Osteocyte (in vitro differentiated cells): ENCODE results near the gene SLCO3A1. TPM values are rescaled to one million over a fixed set of nuclear protein-coding genes. Genes with fewer than 3 reads are reported as not detected.

Experiments used
- DNase-seq: peaks from one replicate; pipeline ENCODE4 v3.0.0; 2021; ENCODE audit warnings: mixed read lengths; ENCODE audit not compliant: unreplicated experiment; ENCODE audit errors: extremely low spot score
- H3K27ac Mint-ChIP-seq: one replicate; pipeline ENCODE4 v1.8.0; 2021; ENCODE audit warnings: mild to moderate bottlenecking, mixed read lengths; ENCODE audit not compliant: unreplicated experiment
- H3K27me3 Mint-ChIP-seq: one replicate; pipeline ENCODE4 v1.8.0; 2021; ENCODE audit warnings: mixed read lengths; ENCODE audit not compliant: unreplicated experiment
- H3K36me3 Mint-ChIP-seq: one replicate; pipeline ENCODE4 v1.8.0; 2021; ENCODE audit warnings: mixed read lengths; ENCODE audit not compliant: unreplicated experiment
- H3K4me1 Mint-ChIP-seq: one replicate; pipeline ENCODE4 v1.8.0; 2021; ENCODE audit warnings: mixed read lengths; ENCODE audit not compliant: unreplicated experiment
- H3K4me3 Mint-ChIP-seq: one replicate; pipeline ENCODE4 v1.8.0; 2021; ENCODE audit warnings: mild to moderate bottlenecking, moderate library complexity, mixed read lengths; ENCODE audit not compliant: unreplicated experiment
- H3K9me3 Mint-ChIP-seq: one replicate; pipeline ENCODE4 v1.8.0; 2021; ENCODE audit warnings: mixed read lengths; ENCODE audit not compliant: unreplicated experiment
- CTCF ChIP-seq: fragments of 200-600 bp; sonication (generic); IDR thresholded peaks from 2 replicates; pipeline ENCODE4 v1.5.0; 2021; ENCODE audit warnings: antibody characterized with exemption, mild to moderate bottlenecking, moderate library complexity
- total RNA-seq: library from RNA; stranded (reverse); gene quantifications from 2 replicates; pipeline ENCODE4 v1.2.1, GENCODE V29; 2021

The SLCO3A1 gene
- total RNA-seq, 1 donor from 2014 or later, result 1.3 TPM

GRCh38 chr15:91981821-91982800, 128.6 kb downstream of the SLCO3A1 start:
- H3K4me3 Mint-ChIP-seq, result no peak overlapping the region
- H3K9me3 Mint-ChIP-seq, result no peaks in the 10 kb centered on the region
- no peaks in the 10 kb centered on the region for H3K4me1 Mint-ChIP-seq
- H3K36me3 Mint-ChIP-seq, result no peaks in the 10 kb centered on the region
- TF ChIP-seq CTCF, result no peak
- no peak for DNase-seq
- peaks cover 4% of the 10 kb centered on the region for H3K27me3 Mint-ChIP-seq
- H3K27ac Mint-ChIP-seq, result no peak overlapping the region

GRCh38 chr15:91983729-91984340, 130.3 kb downstream of the SLCO3A1 start:
- no peak for TF ChIP-seq CTCF
- no peaks in the 10 kb centered on the region for H3K4me1 Mint-ChIP-seq
- H3K9me3 Mint-ChIP-seq, result no peaks in the 10 kb centered on the region
- H3K36me3 Mint-ChIP-seq, result no peaks in the 10 kb centered on the region
- no peaks in the 10 kb centered on the region for H3K27me3 Mint-ChIP-seq
- H3K27ac Mint-ChIP-seq, result no peak overlapping the region
- DNase-seq, result no peak
- H3K4me3 Mint-ChIP-seq, result no peak overlapping the region

GRCh38 chr15:91985297-91985696, 131.8 kb downstream of the SLCO3A1 start:
- TF ChIP-seq CTCF, result no peak
- no peaks in the 10 kb centered on the region for H3K27me3 Mint-ChIP-seq
- H3K4me1 Mint-ChIP-seq, result no peaks in the 10 kb centered on the region
- no peak for DNase-seq
- H3K27ac Mint-ChIP-seq, result no peak overlapping the region
- no peaks in the 10 kb centered on the region for H3K36me3 Mint-ChIP-seq
- H3K9me3 Mint-ChIP-seq, result no peaks in the 10 kb centered on the region
- no peak overlapping the region for H3K4me3 Mint-ChIP-seq

- Mint-ChIP-seq H3K27me3 (no peaks in the 10 kb centered on the region), H3K4me3 (no peak overlapping the region), H3K4me1 (no peaks in the 10 kb centered on the region), H3K36me3 (no peaks in the 10 kb centered on the region), H3K9me3 (no peaks in the 10 kb centered on the region), H3K27ac (no peak overlapping the region)
- no peak for DNase-seq
- no peak for TF ChIP-seq CTCF
These were observed 134.6 kb downstream of the SLCO3A1 start for GRCh38 chr15:91988071-91988470.

- H3K4me3 Mint-ChIP-seq, result no peak overlapping the region
- no peak overlapping the region for H3K27ac Mint-ChIP-seq
These were observed 135.1 kb downstream of the SLCO3A1 start for GRCh38 chr15:91988655-91989054.

More at GRCh38 chr15:91988655-91989054, 135.1 kb downstream of the SLCO3A1 start:
- Mint-ChIP-seq H3K9me3 (no peaks in the 10 kb centered on the region), H3K27me3 (no peaks in the 10 kb centered on the region), H3K36me3 (no peaks in the 10 kb centered on the region), H3K4me1 (no peaks in the 10 kb centered on the region)
- DNase-seq, result no peak
- TF ChIP-seq CTCF, result no peak
